ENCODE results near the gene VPS37C.

Gene VPS37C

GRCh38 chr11:61152816-61153592 lies 8.2 kb downstream of the VPS37C start:
- DNase-seq, result no peak

- DNase-seq, result no peak
Observed at GRCh38 chr11:61151545-61152252, 9.5 kb downstream of the VPS37C start.

- DNase-seq, result no peak
Observed at GRCh38 chr11:61150706-61151544, 10.3 kb downstream of the VPS37C start.

- no peak for DNase-seq
Observed at GRCh38 chr11:61149624-61150615, 11.3 kb downstream of the VPS37C start.

- no peak for DNase-seq
Observed at GRCh38 chr11:61147791-61148620, 13.2 kb downstream of the VPS37C start.

GRCh38 chr11:61147271-61147670 lies 14.0 kb downstream of the VPS37C start:
- DNase-seq, result no peak

- no peak for DNase-seq
Observed at GRCh38 chr11:61146416-61146815, 14.8 kb downstream of the VPS37C start.

- DNase-seq, result no peak
Observed at GRCh38 chr11:61145228-61146005, 15.8 kb downstream of the VPS37C start.

- DNase-seq, result no peak
Observed at GRCh38 chr11:61144511-61145179, 16.6 kb downstream of the VPS37C start.

GRCh38 chr11:61142424-61142823 lies 18.8 kb downstream of the VPS37C start:
- no peak for DNase-seq

GRCh38 chr11:61141601-61142028 lies 19.6 kb downstream of the VPS37C start:
- peak; percentile 64 for DNase-seq

GRCh38 chr11:61140416-61140815 lies 20.8 kb downstream of the VPS37C start:
- no peak for DNase-seq

GRCh38 chr11:61139387-61139786 lies 21.8 kb downstream of the VPS37C start:
- no peak for DNase-seq

- no peak for DNase-seq
Observed at GRCh38 chr11:61138935-61139334, 22.3 kb downstream of the VPS37C start.

GRCh38 chr11:61134801-61135257 lies 26.4 kb downstream of the VPS37C start:
- no peak for DNase-seq

- no peak for DNase-seq
Observed at GRCh38 chr11:61133956-61134662, 27.1 kb downstream of the VPS37C start.

GRCh38 chr11:61133145-61133544 lies 28.1 kb downstream of the VPS37C start:
- no peak for DNase-seq

GRCh38 chr11:61132646-61133045 lies 28.6 kb downstream of the VPS37C start:
- no peak for DNase-seq

- DNase-seq, result no peak
Observed at GRCh38 chr11:61131998-61132555, 29.1 kb downstream of the VPS37C start.

Data from NCI-H187 treated with DMSO at 0.1 percent for 48 hours (cell line).